Kidney tubule cell (primary cell): Measurements from ENCODE around the gene REEP1.

ENCODE experiments used
- DNase-seq: peaks from one replicate; pipeline ENCODE4 v3.0.0-alpha.2; 2018; ENCODE audit warnings: low spot score

Gene REEP1

GRCh38 chr2:86195808-86196387, 141.5 kb downstream of the REEP1 start:
- DNase-seq, result no peak

GRCh38 chr2:86195055-86195807, 142.2 kb downstream of the REEP1 start, which contains the start of gene IMMT:
Gene IMMT (minus strand): TSS chr2:86195462. CDS start chr2:86195382, 80 bp downstream.
- peak; percentile 98 for DNase-seq

GRCh38 chr2:86194751-86195054, 142.7 kb downstream of the REEP1 start:
- DNase-seq, result no peak

DNA sequence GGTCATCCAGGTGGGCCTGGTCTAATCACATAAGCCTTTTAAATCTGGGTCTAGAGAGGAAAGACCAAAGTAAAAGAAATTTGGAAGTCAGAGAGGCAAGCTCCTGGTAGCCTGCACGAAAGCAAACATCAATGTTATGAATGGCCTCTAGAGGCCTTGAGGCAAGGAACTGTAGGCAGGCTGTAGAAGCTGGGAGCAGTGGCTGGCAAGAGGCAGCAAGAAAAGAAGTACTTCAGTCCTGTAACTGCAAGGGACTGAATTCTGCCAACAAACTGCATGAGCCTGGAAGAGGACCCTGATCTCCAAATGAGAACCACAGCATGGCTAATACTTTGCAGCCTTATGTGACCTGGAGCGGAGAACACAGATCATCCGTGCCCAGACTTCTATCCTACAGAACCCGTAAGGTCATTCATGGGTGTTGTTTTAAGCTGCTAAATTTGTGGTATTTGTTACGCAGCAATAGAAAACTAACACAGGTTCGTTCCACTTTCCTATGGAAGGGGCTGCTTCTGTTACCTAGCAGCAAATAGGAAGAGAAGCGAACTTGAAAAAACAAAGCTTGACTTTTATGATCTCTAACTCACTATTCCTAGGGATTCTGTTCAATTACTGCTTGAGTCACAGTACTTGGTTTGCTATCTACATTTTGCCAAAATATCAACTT, 143.4 kb downstream of the REEP1 start:
- peak; percentile 26 for DNase-seq

GRCh38 chr2:86189782-86190416, 147.5 kb downstream of the REEP1 start:
- DNase-seq, result no peak

DNA sequence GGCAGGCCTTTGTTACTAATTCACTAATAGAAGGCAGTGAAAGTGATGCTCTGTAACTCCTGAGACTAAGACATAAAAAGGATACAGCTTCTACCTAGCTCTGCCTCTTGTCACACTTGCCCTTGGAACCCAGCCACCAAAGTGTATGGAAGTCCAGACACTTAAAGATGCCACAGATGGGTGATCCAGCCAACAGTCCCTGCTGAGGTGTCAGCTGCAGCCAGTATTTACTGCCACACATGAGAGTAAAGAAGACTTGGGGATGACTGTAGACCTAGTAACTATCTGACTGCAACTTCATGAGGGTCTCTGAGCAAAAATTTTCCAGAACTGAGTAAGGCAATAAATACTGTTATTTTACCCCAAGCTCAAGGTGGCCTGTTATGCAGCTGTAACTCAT, 151.0 kb downstream of the REEP1 start:
- DNase-seq, result no peak

- peak; percentile 41 for DNase-seq
These were observed 151.8 kb downstream of the REEP1 start for GRCh38 chr2:86185517-86186212.

DNA sequence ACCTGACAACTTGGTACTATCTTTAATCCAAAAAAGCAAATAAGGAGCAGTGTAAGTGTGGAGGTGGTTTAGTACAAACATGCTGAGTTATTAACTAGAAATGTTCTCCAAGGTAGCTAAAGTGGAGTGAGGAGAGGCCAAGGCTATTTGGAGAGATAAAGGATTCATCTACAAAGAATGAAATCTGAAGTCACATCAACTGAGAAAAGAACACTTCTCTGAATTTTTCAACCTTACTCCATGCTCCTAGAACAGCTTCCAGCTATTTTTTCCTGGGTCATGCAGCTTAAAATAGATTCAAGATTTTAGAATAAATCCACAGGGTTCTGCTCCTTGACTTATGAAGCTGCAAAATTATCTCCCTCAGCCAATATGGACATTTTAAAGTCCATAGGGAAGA, 160.8 kb downstream of the REEP1 start:
- no peak for DNase-seq

GRCh38 chr2:86175828-86176227, 161.6 kb downstream of the REEP1 start:
- DNase-seq, result no peak

DNA sequence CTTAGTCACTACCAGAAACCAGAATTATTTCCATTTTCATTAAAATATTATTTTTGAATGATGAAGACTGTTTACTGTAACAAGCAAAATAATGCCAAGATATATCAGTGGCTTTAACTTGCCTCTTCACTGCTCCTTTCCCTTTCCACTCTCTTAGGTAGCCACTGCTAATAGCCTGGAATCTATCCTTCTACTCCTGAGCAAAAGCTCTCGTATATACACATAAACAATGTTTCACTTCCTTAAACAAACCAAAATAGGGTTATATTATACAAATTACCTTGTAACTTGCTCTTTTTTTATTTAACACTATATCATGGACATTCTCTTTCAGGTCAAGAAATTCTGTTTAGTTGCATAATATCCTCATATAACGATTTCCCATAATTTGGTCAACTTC, 163.0 kb downstream of the REEP1 start:
- no peak for DNase-seq

DNA sequence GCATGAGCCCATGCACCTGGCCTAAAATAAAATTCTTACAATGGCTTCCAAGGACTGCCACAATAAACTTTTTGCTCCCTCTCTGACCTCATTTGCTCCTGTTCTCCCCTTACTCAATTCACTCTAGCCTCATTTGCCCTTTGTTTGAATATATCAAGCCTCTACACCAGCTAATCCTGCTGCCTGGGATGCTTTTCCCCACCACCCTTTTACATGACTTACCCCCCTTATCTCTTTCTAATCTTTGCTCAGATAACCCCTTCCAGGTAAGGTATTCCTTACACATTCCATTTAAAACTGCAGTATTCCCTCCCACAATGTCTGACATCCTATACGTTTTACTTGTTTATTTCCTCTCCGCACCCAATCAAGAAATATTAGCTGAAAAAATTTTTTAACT, 164.8 kb downstream of the REEP1 start:
- DNase-seq, result no peak

DNA sequence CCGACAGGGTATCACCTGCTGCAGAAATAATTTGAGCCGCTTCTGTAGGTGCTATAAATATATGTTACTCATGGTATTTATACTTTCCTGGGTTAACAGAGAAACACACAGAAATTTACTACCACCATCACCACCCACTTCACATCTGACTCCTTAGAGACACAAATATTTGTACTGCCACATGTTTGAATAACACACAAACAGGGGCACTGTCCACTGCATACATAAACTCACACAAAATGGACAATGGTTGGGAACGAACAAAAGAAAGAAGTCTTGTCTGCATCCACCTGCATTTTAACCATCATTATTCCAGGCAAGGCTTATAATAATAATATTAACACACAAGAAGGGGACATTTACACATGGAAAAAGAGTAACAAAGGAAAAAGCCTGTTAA, 166.1 kb downstream of the REEP1 start:
- no peak for DNase-seq

DNA sequence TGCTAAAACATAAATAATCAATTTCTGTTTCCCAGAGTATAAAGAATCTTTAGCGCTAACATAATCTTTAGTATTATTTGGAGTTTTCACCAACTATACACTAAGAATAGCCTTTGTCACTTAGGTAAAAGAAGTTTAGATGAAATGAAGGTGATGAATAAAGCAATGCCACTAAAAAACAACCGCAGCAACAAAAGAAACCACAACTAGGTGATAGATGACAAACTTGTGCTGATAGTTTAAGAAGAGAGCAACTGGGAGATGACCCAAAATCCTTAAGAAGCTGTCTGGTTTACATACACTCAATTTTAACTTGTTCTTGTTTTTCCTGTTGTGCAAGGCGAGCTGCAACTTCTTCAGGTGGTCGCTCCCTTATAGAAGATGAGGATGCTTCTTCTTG, 167.0 kb downstream of the REEP1 start:
- no peak for DNase-seq
